OCI-LY3 (cell line): ENCODE measurements around the gene RPS6KA6.

ENCODE experiments used
- H2AFZ ChIP-seq: fragments of 200-600, 300-600 bp; shearing (Covaris generic); 2 replicates; pipeline ENCODE4 v1.6.0; 2014; ENCODE audit warnings: antibody characterized with exemption, low read depth, low read length
- H3K27ac ChIP-seq: fragments of 200-600, 300-600 bp; sonication (generic); 2 replicates; pipeline ENCODE4 v1.5.1; 2014; ENCODE audit warnings: mild to moderate bottlenecking, low read length, moderate library complexity, mixed read lengths
- H3K27me3 ChIP-seq: fragments of 200-600, 300-600 bp; sonication (generic); 2 replicates; pipeline ENCODE4 v1.6.1; 2014; ENCODE audit warnings: low read depth, low read length, mixed read lengths
- H3K36me3 ChIP-seq: fragments of 200-600, 300-600 bp; sonication (generic); replicated peaks from 2 replicates; pipeline ENCODE3; 2014; ENCODE audit warnings: low read depth, low read length, mixed read lengths
- H3K4me1 ChIP-seq: fragments of 300-600, 200-600 bp; sonication (generic); 2 replicates; pipeline ENCODE4 v1.6.1; 2014; ENCODE audit warnings: low read length, mixed read lengths
- H3K4me2 ChIP-seq: fragments of 200-600, 300-600 bp; sonication (generic); 2 replicates; pipeline ENCODE4 v1.6.1; 2014; ENCODE audit warnings: low read length, mixed read lengths
- H3K4me3 ChIP-seq: fragments of 300-600, 200-600 bp; sonication (generic); 2 replicates; pipeline ENCODE4 v1.5.1; 2014; ENCODE audit warnings: antibody characterized with exemption, mild to moderate bottlenecking, low read length, moderate library complexity
- H3K79me2 ChIP-seq: fragments of 300-600, 200-600 bp; shearing (Covaris generic); 2 replicates; pipeline ENCODE4 v1.6.1; 2014; ENCODE audit warnings: mild to moderate bottlenecking, low read length, mixed read lengths
- H3K9ac ChIP-seq: fragments of 300-600, 200-600 bp; shearing (Covaris generic); 2 replicates; pipeline ENCODE4 v1.6.0; 2014; ENCODE audit warnings: mild to moderate bottlenecking, low read length, moderate library complexity
- H3K9me3 ChIP-seq: fragments of 200-600, 300-600 bp; shearing (Covaris generic); 2 replicates; pipeline ENCODE4 v1.6.1; 2014; ENCODE audit warnings: low read length, mixed read lengths; ENCODE audit not compliant: insufficient read depth
- H4K20me1 ChIP-seq: fragments of 200-600, 300-600 bp; sonication (generic); 2 replicates; pipeline ENCODE4 v1.6.1; 2016; ENCODE audit warnings: low read length, mixed read lengths; ENCODE audit not compliant: insufficient read depth
- CTCF ChIP-seq: fragments of 200-600, 300-600 bp; sonication (generic); IDR thresholded peaks from 2 replicates; pipeline ENCODE4 v1.5.1; 2014; ENCODE audit warnings: antibody characterized with exemption, low read length, low read depth
- EZH2phosphoT487 ChIP-seq: fragments of 200-600 bp; shearing (Covaris generic); IDR thresholded peaks from 2 replicates; pipeline ENCODE4 v1.6.1; 2018; ENCODE audit warnings: antibody characterized with exemption, mixed run types, low read depth

Gene RPS6KA6

DNA sequence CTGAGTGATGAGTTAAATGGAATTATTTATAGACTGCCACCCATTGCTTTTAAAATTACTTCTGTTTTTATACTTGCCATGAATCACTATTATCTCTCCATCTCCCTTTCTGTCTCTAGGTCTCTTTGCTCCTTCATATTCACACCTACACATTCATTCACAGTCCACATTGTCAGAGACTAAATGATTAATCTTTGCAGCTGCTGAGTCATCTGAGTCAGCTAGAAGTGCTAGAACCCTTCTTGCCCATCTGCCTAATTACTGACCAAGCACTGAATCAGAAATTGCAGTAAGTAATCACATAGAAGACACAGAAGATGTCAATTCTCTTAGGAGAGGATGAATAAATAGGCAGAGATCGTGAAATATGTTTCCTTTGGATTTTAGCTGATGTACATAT lies 31.6 kb upstream of the RPS6KA6 start:
- Histone ChIP-seq H4K20me1 (no peaks in the 10 kb centered on the region), H3K4me3 (no peak overlapping the region), H3K79me2 (no peaks in the 10 kb centered on the region), H3K4me1 (no peaks in the 10 kb centered on the region), H2AFZ (no peak overlapping the region), H3K9me3 (no peaks in the 10 kb centered on the region), H3K27ac (no peak overlapping the region), H3K9ac (no peak overlapping the region), H3K27me3 (no peaks in the 10 kb centered on the region), H3K4me2 (no peak overlapping the region), H3K36me3 (no peaks in the 10 kb centered on the region)
- TF ChIP-seq EZH2phosphoT487 (no peak), CTCF (no peak)

GRCh38 chrX:84218726-84219125 lies 30.7 kb upstream of the RPS6KA6 start:
- H3K4me1 ChIP-seq: no peaks in the 10 kb centered on the region
- TF ChIP-seq CTCF: no peak
- no peak for TF ChIP-seq EZH2phosphoT487

DNA sequence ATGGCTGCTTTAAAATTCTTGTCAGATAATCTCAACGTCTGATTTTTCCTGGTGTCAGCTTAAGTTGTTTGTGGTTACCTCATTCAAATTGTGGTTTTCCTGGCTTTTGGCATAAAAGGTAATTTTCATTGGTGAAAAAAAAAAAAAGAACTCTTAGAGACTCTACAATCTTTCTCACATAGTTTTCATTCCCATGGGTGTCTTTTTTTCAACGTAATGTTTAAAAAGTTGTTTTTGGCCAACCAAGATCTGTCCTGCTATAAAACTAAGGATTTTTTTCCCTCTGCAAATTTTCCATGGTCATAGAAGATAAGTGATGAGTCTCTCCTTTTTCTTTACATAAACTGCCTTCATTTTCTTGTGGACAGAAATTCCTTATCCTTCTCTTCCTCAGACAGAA lies 28.9 kb upstream of the RPS6KA6 start:
- H2AFZ ChIP-seq: no peak overlapping the region

More at GRCh38 chrX:84218726-84219125, 30.7 kb upstream of the RPS6KA6 start:
- no peak overlapping the region for H3K4me2 ChIP-seq
- no peaks in the 10 kb centered on the region for H3K9me3 ChIP-seq
- H3K9ac ChIP-seq: no peak overlapping the region
- no peaks in the 10 kb centered on the region for H3K27me3 ChIP-seq
- no peak overlapping the region for H3K27ac ChIP-seq
- no peaks in the 10 kb centered on the region for H3K36me3 ChIP-seq
- no peak overlapping the region for H2AFZ ChIP-seq
- no peaks in the 10 kb centered on the region for H4K20me1 ChIP-seq
- H3K79me2 ChIP-seq: no peaks in the 10 kb centered on the region
- no peak overlapping the region for H3K4me3 ChIP-seq

GRCh38 chrX:84216406-84216805 lies 28.4 kb upstream of the RPS6KA6 start:
- no peaks in the 10 kb centered on the region for H3K36me3 ChIP-seq
- no peak overlapping the region for H3K9ac ChIP-seq
- no peak for TF ChIP-seq CTCF
- no peak for TF ChIP-seq EZH2phosphoT487
- H3K79me2 ChIP-seq: no peaks in the 10 kb centered on the region
- no peaks in the 10 kb centered on the region for H4K20me1 ChIP-seq
- H3K27me3 ChIP-seq: no peaks in the 10 kb centered on the region
- no peak overlapping the region for H3K4me2 ChIP-seq
- no peaks in the 10 kb centered on the region for H3K4me1 ChIP-seq
- no peak overlapping the region for H3K27ac ChIP-seq
- H3K9me3 ChIP-seq: no peaks in the 10 kb centered on the region
- H3K4me3 ChIP-seq: no peak overlapping the region
- H2AFZ ChIP-seq: no peak overlapping the region

More for the DNA sequence above, 28.9 kb upstream of the RPS6KA6 start:
- no peaks in the 10 kb centered on the region for H3K36me3 ChIP-seq
- no peak for TF ChIP-seq CTCF
- no peak for TF ChIP-seq EZH2phosphoT487
- no peaks in the 10 kb centered on the region for H3K4me1 ChIP-seq
- H4K20me1 ChIP-seq: no peaks in the 10 kb centered on the region
- H3K9ac ChIP-seq: no peak overlapping the region
- no peaks in the 10 kb centered on the region for H3K79me2 ChIP-seq
- no peak overlapping the region for H3K4me3 ChIP-seq
- H3K4me2 ChIP-seq: no peak overlapping the region
- no peaks in the 10 kb centered on the region for H3K9me3 ChIP-seq
- H3K27me3 ChIP-seq: no peaks in the 10 kb centered on the region
- no peak overlapping the region for H3K27ac ChIP-seq
